Measurements from ENCODE around the gene GNAS-AS1.

DNA sequence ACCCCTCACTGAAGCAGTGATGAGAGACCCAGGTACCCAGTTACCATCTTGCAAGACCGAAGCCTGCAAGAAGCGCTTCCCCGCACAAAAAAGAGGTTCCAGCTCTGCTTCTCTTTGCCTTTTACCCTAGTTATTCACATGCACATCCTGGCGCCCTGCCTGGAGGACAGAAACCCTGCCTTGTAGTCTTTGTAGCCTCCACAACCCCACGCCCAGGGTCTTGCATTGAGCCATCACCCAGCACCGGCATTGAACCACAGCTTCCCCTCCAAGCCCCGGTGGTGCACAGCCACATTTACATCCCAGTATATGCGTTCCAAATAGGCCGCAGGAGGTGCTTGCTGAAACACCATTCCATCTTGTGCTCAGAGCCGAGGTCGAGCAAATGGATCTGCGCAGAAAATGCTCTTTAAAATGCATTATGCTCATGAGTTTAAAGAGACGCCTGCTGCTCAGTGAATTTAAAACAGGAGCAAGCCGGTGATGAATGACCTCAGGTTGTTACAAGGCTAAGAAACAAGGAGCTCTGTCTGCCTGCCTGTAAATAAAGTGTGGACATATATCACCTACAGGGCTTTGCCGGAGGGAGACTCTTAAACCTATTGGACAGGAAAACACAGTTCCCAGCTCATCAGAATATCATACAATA lies 61.7 kb downstream of the GNAS-AS1 start:
- TF ChIP-seq, protein P1, sequence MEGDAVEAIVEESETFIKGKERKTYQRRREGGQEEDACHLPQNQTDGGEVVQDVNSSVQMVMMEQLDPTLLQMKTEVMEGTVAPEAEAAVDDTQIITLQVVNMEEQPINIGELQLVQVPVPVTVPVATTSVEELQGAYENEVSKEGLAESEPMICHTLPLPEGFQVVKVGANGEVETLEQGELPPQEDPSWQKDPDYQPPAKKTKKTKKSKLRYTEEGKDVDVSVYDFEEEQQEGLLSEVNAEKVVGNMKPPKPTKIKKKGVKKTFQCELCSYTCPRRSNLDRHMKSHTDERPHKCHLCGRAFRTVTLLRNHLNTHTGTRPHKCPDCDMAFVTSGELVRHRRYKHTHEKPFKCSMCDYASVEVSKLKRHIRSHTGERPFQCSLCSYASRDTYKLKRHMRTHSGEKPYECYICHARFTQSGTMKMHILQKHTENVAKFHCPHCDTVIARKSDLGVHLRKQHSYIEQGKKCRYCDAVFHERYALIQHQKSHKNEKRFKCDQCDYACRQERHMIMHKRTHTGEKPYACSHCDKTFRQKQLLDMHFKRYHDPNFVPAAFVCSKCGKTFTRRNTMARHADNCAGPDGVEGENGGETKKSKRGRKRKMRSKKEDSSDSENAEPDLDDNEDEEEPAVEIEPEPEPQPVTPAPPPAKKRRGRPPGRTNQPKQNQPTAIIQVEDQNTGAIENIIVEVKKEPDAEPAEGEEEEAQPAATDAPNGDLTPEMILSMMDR (IDR thresholded peaks at IDR 0.05 in 2 of 3, conservative IDR thresholded peaks at IDR 0.05 in 1 of 3; ENCODE audit: control insufficient read depth in 2 of 3, extremely low read depth in 1 of 3, insufficient read depth in 1 of 3, low read depth in 3 of 3, low read length in 3 of 3) = no peak
- no peak for TF ChIP-seq NFIC (IDR thresholded peaks at IDR 0.05; ENCODE audit: low read depth, low read length)
- TF ChIP-seq, protein P2, sequence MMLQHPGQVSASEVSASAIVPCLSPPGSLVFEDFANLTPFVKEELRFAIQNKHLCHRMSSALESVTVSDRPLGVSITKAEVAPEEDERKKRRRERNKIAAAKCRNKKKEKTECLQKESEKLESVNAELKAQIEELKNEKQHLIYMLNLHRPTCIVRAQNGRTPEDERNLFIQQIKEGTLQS (IDR thresholded peaks at IDR 0.05; ENCODE audit: borderline replicate concordance, extremely low read depth, low read depth, low read length) = no peak
- no peak for TF ChIP-seq RAD21 (IDR thresholded peaks at IDR 0.05; ENCODE audit: insufficient read depth, low read depth, low read length)
- TF ChIP-seq POLR2A (IDR thresholded peaks at IDR 0.05; ENCODE audit: low read depth, low read length) = no peak
- no peak for TF ChIP-seq NRF1 (conservative IDR thresholded peaks at IDR 0.05; ENCODE audit: low read depth, low read length)
